LoVo (cell line): ENCODE results near the gene ABHD15.

ENCODE experiments used
- DNase-seq: peaks from one replicate; pipeline ENCODE4 v3.0.0-alpha.2; 2016; ENCODE audit warnings: low spot score

Gene ABHD15

GRCh38 chr17:29566473-29567303, at the start of gene ABHD15:
Gene ABHD15 (minus strand): TSS chr17:29567037. CDS start chr17:29566966, 71 bp downstream.
- peak; percentile 81 for DNase-seq

GRCh38 chr17:29615492-29616299, 48.9 kb upstream of the ABHD15 start:
- DNase-seq = peak; percentile 63

DNA sequence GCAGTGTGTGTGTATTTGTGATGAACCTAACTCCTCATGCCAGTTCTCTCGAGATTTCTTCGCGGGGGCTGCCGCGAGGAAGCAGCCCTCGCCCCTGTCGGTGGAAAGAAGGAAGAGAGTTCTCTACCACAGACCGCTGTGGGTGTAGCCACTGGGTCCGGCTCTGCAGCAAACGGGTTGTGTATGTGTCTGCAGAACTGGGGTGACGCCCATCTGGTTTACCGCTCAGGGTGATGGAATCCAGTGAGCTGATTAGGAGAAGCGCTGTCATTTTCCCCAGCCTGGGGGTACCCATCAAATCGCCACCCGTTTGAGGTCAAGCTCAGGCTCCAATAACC, 48.2 kb upstream of the ABHD15 start:
- no peak for DNase-seq

DNA sequence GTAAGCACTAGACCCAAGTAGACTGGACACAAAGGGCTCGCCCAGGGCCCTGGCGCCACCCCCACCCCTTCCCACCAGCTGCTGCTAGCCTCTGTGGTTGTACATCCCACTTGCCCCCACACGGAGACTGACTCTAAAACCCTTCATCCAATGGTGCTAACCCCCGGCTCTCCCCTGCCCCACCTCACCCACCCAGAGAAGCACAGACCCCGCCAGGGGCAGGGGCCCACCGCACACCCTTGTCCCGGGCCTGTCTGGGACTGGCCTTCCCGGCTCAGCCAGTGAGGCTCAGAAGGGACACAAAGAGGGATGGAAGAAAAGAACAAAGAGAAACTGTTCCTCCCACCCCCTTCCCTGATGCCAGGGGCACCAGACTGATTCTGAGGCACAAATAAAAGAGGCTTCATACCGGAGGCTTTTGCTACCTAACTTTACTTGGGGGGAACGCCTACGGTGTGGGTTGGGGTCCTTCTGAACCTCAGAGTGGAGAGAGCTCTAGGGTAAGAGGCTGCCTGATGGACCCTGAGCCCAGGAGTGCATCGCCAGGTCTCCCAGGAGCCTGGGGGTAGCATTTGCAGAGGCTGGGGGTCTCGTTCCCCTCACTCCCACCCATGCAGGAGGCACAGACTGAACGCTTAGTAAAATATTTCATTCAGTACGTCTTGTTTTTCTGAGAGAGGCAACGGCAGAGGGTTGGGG, 47.7 kb upstream of the ABHD15 start:
- no peak for DNase-seq

DNA sequence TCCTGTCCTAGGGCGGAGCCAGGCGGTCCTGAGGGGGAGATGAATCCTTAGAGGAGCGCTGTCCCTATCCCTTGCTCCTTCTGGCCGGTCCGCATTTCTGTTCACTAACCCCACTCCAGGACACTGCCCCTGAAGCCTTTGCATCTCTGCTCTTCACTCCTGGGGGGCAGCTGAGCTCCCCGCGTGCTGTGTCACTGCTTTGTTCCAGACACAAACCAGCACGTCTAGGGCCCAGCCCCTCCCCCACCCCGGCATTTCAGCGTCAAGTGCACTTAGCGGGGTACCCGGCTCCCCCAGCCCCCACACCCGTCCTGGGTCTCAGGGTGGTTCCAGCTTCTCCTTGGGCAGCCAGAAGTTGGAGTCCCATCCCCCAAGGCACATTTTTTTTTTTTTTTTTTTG, 47.0 kb upstream of the ABHD15 start:
- DNase-seq = no peak

- DNase-seq = no peak
Measured at GRCh38 chr17:29613352-29613837, 46.6 kb upstream of the ABHD15 start.

GRCh38 chr17:29612404-29613280, 45.8 kb upstream of the ABHD15 start:
- no peak for DNase-seq

DNA sequence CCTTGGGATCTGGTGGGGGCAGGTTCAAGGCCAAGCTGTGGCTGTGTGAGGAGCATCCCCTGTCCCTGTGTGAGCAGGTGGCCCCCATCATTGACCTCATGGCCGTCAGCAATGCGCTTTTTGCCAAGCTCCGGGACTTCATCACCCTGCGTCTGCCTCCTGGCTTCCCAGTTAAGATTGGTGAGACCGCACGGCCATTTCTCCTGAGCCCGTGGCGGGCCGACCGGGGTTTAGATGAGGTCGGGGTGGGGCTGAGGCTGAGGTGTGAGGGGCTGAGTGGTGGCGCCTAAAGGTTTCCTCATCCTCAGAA, 45.2 kb upstream of the ABHD15 start:
- no peak for DNase-seq

- DNase-seq = no peak
Measured at GRCh38 chr17:29611351-29612093, 44.7 kb upstream of the ABHD15 start.

GRCh38 chr17:29610395-29610794, 43.6 kb upstream of the ABHD15 start:
- DNase-seq = no peak

GRCh38 chr17:29608986-29609385, 42.1 kb upstream of the ABHD15 start:
- DNase-seq = no peak

DNA sequence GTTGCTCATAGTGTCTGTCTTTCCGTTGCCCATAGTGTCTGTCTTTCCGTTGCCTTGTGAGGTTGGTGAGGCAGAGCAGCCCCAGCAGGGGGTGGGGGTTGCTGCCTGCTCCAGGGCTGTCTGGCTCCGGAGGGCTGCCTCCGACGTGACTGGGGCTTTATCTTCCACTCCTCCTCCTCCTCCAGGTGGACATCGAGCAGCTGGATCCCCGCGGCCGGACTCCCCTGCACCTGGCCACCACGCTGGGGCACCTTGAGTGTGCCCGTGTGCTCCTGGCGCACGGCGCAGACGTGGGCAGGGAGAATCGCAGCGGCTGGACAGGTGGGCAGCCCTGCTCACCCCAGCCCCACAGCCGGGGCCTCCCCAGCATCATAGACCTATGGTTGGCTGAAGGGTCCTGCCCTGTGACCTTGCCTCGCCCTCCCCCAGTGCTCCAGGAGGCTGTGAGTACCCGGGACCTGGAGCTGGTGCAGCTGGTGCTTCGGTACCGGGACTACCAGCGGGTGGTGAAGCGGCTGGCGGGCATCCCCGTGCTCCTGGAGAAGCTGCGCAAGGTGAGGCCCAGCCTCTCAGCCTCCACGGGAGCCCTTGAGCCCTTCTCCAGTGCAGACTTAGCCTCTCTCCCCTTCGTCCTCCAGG, 40.8 kb upstream of the ABHD15 start:
- no peak for DNase-seq

DNA sequence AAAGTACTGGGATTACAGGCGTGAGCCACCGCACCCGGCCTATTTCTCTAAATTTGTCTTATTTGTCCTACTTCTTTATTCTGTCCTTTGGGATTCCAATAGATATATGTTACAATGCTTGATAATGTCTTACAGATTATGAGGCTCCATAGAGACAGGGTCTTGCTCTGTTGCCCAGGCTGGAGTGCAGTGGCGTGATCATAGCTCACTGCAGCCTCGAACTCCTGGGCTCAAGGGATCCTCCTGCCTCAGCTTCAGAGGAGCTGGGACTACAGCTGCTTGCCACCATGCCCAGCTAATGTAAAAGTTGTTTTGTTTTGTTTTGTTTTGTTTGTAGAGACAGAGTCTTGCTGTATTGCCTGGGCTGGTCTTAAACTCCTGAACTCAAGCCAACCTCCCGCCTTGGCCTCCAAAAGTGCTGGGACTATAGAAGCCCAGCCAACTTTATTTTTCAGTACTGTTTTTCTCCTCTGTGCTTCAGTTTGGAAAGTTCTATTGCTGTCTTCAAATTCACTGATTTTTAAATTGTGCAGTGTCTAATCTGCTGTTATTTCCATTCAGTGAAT, 36.4 kb upstream of the ABHD15 start:
- DNase-seq = no peak

DNA sequence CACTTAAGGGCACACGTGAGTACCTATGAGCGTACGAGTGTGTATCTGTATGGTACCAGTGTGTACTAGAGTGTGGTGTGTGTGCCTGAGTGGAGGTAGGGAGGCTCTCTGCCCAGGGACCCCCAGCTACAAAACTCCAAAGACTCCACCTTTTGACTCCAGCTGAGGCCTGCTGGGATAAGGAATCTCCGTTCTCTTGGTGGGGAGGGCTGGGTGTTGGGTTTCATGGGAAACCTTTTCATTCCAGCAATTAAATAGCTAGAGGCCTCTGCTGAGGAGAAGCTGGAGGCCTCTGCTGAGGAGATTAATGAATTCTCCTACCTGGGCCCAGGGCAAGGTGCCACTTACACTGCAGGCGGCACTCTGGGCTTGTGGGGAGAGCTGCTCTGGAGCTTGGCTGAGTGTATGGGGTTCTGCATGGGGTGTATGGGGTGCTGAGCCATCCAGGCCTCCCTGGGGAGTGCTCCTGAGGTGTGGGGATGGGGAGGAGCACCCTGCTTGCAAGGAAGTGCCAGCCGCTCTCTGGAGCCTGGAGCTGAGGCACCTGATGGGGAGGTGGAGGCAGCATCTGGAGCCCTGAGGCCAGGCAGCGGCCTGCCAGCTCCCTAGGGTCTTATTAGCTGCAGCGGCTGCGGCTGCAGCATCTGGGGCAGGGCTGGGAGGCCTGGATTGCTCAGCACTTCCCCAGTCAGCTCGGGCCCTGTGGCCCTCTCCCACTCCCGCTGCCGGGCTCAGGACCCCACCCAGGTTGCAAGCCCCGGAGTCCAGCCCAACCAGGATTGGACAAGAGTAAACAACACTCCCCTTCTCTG, 30.7 kb upstream of the ABHD15 start:
- DNase-seq = no peak

GRCh38 chr17:29596811-29597210, 30.0 kb upstream of the ABHD15 start:
- no peak for DNase-seq

DNA sequence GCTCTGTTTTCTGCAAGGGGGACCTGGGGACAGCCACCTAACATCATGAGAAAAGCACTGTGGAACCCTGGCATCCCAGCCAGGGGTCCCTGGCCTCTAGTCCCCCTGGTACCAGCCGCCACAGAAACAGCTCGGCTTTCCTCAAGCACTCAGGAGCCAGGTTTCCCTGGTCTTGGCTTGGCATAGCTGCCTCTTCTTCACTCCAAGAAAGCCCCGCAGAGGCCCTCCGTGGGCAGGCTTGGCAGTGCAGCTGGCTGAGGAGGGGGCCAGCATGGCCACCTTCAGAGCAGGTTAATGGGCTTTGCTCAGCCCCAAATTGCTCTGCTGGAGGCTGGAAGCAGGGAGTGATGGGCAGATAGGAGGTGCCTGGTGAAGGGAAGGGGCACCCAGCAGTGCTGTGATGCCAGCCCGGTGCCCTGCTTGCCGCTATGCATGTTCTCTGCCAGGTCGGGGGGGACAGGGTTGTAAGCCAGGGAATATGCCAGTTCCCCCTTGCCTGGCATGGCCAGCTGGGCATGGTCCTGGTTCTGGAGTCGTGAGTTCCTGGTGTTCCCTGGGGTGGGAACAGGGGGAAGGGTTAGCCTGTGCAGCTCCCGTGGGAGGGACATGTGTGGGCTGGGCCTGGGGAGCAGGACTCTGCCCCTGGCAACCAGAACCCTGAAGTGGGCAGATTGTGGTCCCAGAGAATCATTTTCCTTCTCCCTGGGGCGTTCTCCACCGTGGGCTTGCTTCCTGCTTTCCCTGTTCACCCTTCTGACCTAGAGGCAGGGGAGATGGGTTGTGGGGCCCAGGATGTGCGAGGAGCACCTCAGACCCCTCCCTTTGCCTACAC, 29.3 kb upstream of the ABHD15 start:
- DNase-seq = no peak

- DNase-seq = no peak
Measured at GRCh38 chr17:29595107-29595942, 28.5 kb upstream of the ABHD15 start.
